Breast epithelium (tissue), 4 donors: Measurements from ENCODE around the gene GRIK3. TPM values are rescaled to one million over a fixed set of nuclear protein-coding genes. Genes with fewer than 3 reads are reported as not detected.

Experiments
- DNase-seq, 2 donors: peaks; one replicate each; pipeline ENCODE4 v3.0.0-alpha.2; 2019; ENCODE audit warnings: low spot score in 2 of 2
- H3K27ac ChIP-seq, 2 donors: fragments of 200-600 bp; sonication (generic) in 1 of 2; one replicate each; pipeline ENCODE4 v1.5.1; 2016 to 2019; ENCODE audit warnings: mild to moderate bottlenecking in 1 of 2
- H3K27me3 ChIP-seq, 2 donors: fragments of 200-600 bp; sonication (generic) in 1 of 2; one replicate each; pipeline versions ENCODE4 v1.5.1 to v1.6.0; 2017 to 2019; ENCODE audit warnings: control low read depth in 1 of 2, mild to moderate bottlenecking in 1 of 2
- H3K36me3 ChIP-seq: fragments of 200-600 bp; one replicate; pipeline ENCODE4 v1.5.1; 2019
- H3K4me1 ChIP-seq, 2 donors: fragments of 200-600 bp; sonication (generic); one replicate each; pipeline ENCODE4 v1.5.1; 2016 to 2019; ENCODE audit warnings: control low read depth in 1 of 2
- H3K4me3 ChIP-seq, 3 donors: fragments of 200-600 bp; sonication (generic); 1 replicate in 2 of 3; 2 replicates in 1 of 3; pipeline ENCODE4 v1.5.1; 2016 to 2019; ENCODE audit warnings: mild to moderate bottlenecking in 3 of 3, moderate library complexity in 2 of 3
- H3K9me3 ChIP-seq, 2 donors: fragments of 200-600 bp; sonication (generic) in 1 of 2; one replicate each; pipeline ENCODE4 v1.5.1; 2016 to 2019; ENCODE audit warnings: control low read depth in 1 of 2
- CTCF ChIP-seq, 3 donors: fragments of 450-650 bp; IDR thresholded peaks; one replicate each; pipeline ENCODE4 v1.5.1; 2016 to 2017; ENCODE audit warnings: antibody characterized with exemption in 3 of 3, mild to moderate bottlenecking in 3 of 3, moderate library complexity in 3 of 3
- POLR2A ChIP-seq: fragments of 450-650 bp; IDR thresholded peaks from one replicate; pipeline ENCODE4 v1.6.1; 2016; ENCODE audit warnings: antibody characterized with exemption, mild to moderate bottlenecking, moderate library complexity
- POLR2AphosphoS5 ChIP-seq, 3 donors: sonication (generic); formaldehyde crosslinking; IDR thresholded peaks; one replicate each; pipeline ENCODE4 v1.6.1; 2017; ENCODE audit warnings: antibody characterized with exemption in 3 of 3
- intact Hi-C: fragments of 100-400 bp; cut with DNase I; formaldehyde crosslinking; loops from one replicate; pipeline ENCODE4 v1.15.1; 2023; ENCODE audit warnings: low total_unique reads
- total RNA-seq, 3 donors: library from RNA; depleted of rRNA; stranded (reverse); fragments of >200 nt; gene quantifications; one replicate each; pipeline ENCODE4 v1.1.0, GENCODE V29; 2016

GRIK3 gene
- total RNA-seq, 3 donors from 2014 or later = under 0.01 to 10.0 (median 4.6) TPM

GRCh38 chr1:36981126-36981525 is 53.2 kb downstream of the GRIK3 start:
- intact Hi-C loops = no loop called here

GRCh38 chr1:36977731-36978406 is 56.4 kb downstream of the GRIK3 start:
- TF ChIP-seq POLR2AphosphoS5 (IDR thresholded peaks at IDR 0.05) (no peak), POLR2A (no peak), CTCF (IDR thresholded peaks at IDR 0.05) (no peak)
- H3K27ac ChIP-seq = no peak overlapping the region
- intact Hi-C loops = no loop called here

More at GRCh38 chr1:36981126-36981525, 53.2 kb downstream of the GRIK3 start:
- Histone ChIP-seq H3K9me3 (peaks cover 0 to 3% of the 10 kb centered on the region in 2 donors), H3K27ac (no peak overlapping the region), H3K4me3 (no peak overlapping the region), H3K4me1 (no peaks in the 10 kb centered on the region), H3K36me3 (no peaks in the 10 kb centered on the region), H3K27me3 (no peaks in the 10 kb centered on the region)
- no peak for TF ChIP-seq POLR2AphosphoS5 (IDR thresholded peaks at IDR 0.05)
- no peak for TF ChIP-seq CTCF (IDR thresholded peaks at IDR 0.05)
- TF ChIP-seq POLR2A = no peak
- DNase-seq = no peak

GRCh38 chr1:36975642-36976041 is 58.7 kb downstream of the GRIK3 start:
- TF ChIP-seq CTCF (IDR thresholded peaks at IDR 0.05) = no peak
- no peak for TF ChIP-seq POLR2AphosphoS5 (IDR thresholded peaks at IDR 0.05)
- TF ChIP-seq POLR2A = no peak
- H3K36me3 ChIP-seq = no peaks in the 10 kb centered on the region
- intact Hi-C loops = no loop called here
- no peak for DNase-seq
- no peaks in the 10 kb centered on the region for H3K4me1 ChIP-seq
- no peak overlapping the region for H3K27ac ChIP-seq
- H3K9me3 ChIP-seq = peaks cover 0 to 3% of the 10 kb centered on the region in 2 donors
- no peak overlapping the region for H3K4me3 ChIP-seq
- H3K27me3 ChIP-seq = no peaks in the 10 kb centered on the region

More at GRCh38 chr1:36977731-36978406, 56.4 kb downstream of the GRIK3 start:
- peaks cover 0 to 3% of the 10 kb centered on the region in 2 donors for H3K9me3 ChIP-seq
- DNase-seq = no peak
- H3K27me3 ChIP-seq = no peaks in the 10 kb centered on the region
- no peaks in the 10 kb centered on the region for H3K36me3 ChIP-seq
- no peak overlapping the region for H3K4me3 ChIP-seq
- no peaks in the 10 kb centered on the region for H3K4me1 ChIP-seq

GRCh38 chr1:36973056-36973455 is 61.3 kb downstream of the GRIK3 start:
- Histone ChIP-seq H3K27me3 (no peaks in the 10 kb centered on the region), H3K4me1 (no peaks in the 10 kb centered on the region), H3K27ac (no peak overlapping the region), H3K4me3 (no peak overlapping the region), H3K9me3 (peaks cover 0 to 3% of the 10 kb centered on the region in 2 donors), H3K36me3 (no peaks in the 10 kb centered on the region)
- TF ChIP-seq POLR2AphosphoS5 (IDR thresholded peaks at IDR 0.05) = no peak
- TF ChIP-seq POLR2A = no peak
- TF ChIP-seq CTCF (IDR thresholded peaks at IDR 0.05) = no peak
- intact Hi-C loops = no loop called here
- DNase-seq = no peak

GRCh38 chr1:36971852-36972618 is 62.3 kb downstream of the GRIK3 start:
- intact Hi-C loops = no loop called here
- Histone ChIP-seq H3K4me1 (no peaks in the 10 kb centered on the region), H3K27me3 (no peaks in the 10 kb centered on the region), H3K9me3 (no peaks in the 10 kb centered on the region), H3K4me3 (no peak overlapping the region), H3K27ac (no peak overlapping the region), H3K36me3 (no peaks in the 10 kb centered on the region)
- no peak for TF ChIP-seq POLR2A
- TF ChIP-seq POLR2AphosphoS5 (IDR thresholded peaks at IDR 0.05) = no peak
- no peak for TF ChIP-seq CTCF (IDR thresholded peaks at IDR 0.05)
- DNase-seq = no peak
